ENCODE results near the gene MYADML2.

DNA sequence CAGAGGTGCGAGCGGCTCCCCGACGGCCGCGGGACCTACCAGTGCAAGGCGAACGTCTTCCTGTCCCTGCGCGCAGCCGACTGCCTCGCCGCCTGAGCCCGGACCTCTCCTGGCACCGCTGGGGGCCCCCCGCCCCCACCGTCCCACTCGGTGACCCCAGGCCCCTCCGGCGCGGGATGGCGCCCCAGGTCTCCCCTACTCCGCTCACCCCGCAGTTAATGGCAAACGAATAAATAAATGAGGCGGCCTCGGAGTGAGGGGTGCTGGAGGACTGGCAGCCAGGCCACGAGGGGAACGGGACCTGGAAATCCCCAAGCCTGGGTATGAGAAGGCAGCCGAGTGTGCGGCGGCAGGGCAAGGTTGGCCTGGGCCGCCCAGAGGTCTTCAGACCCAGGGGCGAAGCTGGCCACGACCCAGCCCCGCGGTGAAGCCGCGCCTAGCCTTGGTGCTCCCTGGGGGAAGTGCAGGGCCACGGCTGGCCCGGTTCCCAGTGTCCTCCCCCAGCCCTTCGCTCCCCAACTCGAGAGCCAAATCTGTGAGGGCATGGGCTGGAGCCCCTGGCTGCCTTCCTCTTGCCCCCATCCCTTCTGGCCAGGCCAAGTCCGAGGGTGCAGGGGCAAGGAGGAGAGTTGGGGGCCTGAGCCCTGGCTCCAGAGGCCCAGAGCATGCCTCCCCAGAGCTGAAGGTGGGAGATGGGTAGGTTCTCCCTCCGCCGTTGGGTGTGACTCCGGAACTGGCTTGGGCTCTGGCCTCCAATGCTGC, 44.2 kb downstream of the MYADML2 start:
- TF ChIP-seq EZH2phosphoT487 (IDR thresholded peaks at IDR 0.05; ENCODE audit: borderline replicate concordance, low read depth, low read length) (no peak), CTCF (conservative IDR thresholded peaks at IDR 0.05; ENCODE audit: low read length) (no peak)
